ENCODE data around the gene DPF3.

GRCh38 chr14:72845683-72846082 lies 48.2 kb downstream of the DPF3 start:
- TF ChIP-seq, protein P1, sequence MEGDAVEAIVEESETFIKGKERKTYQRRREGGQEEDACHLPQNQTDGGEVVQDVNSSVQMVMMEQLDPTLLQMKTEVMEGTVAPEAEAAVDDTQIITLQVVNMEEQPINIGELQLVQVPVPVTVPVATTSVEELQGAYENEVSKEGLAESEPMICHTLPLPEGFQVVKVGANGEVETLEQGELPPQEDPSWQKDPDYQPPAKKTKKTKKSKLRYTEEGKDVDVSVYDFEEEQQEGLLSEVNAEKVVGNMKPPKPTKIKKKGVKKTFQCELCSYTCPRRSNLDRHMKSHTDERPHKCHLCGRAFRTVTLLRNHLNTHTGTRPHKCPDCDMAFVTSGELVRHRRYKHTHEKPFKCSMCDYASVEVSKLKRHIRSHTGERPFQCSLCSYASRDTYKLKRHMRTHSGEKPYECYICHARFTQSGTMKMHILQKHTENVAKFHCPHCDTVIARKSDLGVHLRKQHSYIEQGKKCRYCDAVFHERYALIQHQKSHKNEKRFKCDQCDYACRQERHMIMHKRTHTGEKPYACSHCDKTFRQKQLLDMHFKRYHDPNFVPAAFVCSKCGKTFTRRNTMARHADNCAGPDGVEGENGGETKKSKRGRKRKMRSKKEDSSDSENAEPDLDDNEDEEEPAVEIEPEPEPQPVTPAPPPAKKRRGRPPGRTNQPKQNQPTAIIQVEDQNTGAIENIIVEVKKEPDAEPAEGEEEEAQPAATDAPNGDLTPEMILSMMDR (IDR thresholded peaks at IDR 0.05) = no peak
- no peak for TF ChIP-seq POLR2A (IDR thresholded peaks at IDR 0.05)

All from esophagus squamous epithelium (tissue), 4 donors.